GM21786 (cell line): Measurements from ENCODE around the gene CYSRT1.

ENCODE experiments used
- ATAC-seq: cut with Tn5 transposase; IDR thresholded peaks from one replicate; pipeline ENCODE4 v1.9.1; 2021; ENCODE audit not compliant: unreplicated experiment

The CYSRT1 gene

DNA sequence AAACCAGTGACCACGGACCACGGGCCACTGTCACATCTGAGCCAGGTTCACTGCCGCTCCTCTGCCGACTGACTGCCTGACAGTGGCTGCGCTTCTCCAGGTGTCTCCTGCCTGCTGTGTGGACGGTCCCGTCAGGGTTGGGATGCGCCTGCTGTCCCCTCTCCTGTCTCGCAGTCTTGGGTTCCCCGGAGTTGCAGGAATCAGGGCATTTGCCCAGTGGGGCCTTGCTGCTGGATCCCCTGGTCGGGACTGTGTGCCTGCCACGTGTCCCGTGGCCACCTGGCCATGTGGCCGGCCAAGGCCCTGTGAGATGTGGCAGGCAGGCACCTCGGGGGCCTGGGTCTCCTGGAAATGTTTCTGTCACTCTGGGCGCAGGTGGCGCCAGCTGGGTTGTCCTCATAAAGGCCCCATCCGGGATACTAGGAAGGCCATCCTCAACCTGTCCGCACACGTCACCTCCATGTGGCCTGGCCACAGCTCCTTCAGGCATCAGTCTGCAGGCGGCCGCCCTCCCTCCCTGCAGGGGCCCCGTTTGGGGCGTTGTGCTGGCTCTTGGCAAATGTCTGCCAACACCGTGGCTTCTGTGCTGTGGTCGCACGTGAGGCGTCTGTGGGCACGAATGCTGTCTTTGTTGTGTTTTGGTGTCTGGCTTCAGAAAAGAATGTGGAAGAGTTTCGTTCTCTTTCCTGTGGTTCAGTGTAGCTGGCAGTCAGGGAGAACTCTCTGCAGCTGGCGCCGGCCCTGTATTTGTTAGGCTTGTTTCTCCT is 46.1 kb downstream of the CYSRT1 start:
- no peak for ATAC-seq

GRCh38 chr9:137271696-137272076 is 46.7 kb downstream of the CYSRT1 start:
- no peak for ATAC-seq

- ATAC-seq = no peak
Measured at GRCh38 chr9:137272241-137273094, 47.5 kb downstream of the CYSRT1 start.

DNA sequence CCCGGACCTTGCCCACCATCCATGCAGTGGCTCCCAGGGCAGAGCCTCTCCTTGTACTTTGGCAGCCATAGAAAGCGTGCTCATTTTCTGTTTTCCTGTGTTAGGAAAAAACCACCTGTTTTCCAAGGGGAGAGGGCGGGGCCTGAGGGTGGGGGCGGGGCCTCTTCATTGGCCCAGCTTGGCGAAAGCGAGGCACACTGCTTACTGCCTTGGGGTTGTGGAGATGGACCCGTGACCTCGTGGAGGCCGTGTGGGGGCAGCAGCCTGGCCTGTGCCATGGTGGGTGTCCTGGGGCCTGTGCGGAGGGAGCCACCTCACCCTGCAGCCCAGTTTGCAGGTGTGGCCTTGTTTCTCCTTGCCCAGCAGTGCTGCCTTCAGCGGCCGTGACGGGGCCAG is 48.1 kb downstream of the CYSRT1 start:
- no peak for ATAC-seq

DNA sequence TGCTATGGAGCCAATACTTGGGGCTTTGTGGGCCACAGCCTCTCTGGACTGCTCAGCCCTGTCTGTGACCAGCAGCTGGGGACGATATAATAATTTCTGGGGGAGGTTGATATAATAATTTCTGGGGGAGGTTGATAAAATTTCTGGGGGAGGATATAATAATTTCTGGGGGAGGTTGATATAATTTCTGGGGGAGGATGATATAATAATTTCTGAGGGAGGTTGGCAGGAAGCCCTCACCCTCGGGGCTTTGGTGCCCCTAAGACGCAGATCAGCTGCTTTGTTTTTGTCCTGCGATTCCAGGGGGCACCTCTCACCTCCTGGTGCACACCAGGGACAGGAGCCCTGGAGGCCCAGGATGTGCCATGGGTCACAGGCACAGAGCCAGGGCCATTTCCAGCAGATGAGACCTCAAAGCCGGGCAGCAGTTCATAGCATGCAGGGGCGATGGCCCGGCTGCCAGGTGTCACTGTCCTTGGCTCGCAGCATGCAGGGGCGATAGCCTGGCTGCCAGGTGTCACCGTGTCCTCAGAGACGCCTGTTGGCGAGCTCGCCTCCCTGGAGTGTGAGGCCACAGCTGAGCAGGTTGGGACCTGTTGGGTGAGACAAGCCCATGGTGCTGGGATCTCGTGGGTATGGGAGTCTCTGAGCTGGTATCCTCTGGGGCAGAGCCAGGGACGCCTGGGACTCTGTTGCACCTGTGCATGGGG is 48.8 kb downstream of the CYSRT1 start:
- ATAC-seq = no peak

- no peak for ATAC-seq
Measured at GRCh38 chr9:137275203-137275587, 50.2 kb downstream of the CYSRT1 start.
